Kidney epithelial cell (primary cell): ENCODE results near the gene ATP5F1A. TPM values are rescaled to one million over a fixed set of nuclear protein-coding genes. Genes with fewer than 3 reads are reported as not detected.
"Not testable (repeated sequence)": the region's sequence is repeated elsewhere in the genome, so short reads cannot be mapped to it uniquely, and the experiment has no call there.

Experiments used
- DNase-seq: peaks from one replicate; pipeline ENCODE4 v3.0.0-alpha.2; 2010; ENCODE audit warnings: low read depth
- H3K27me3 ChIP-seq: 2 replicates; pipeline ENCODE4 v1.6.0; 2011; ENCODE audit warnings: low read length; ENCODE audit not compliant: control insufficient read depth, insufficient read depth
- H3K36me3 ChIP-seq: 2 replicates; pipeline ENCODE4 v1.5.1; 2011; ENCODE audit warnings: low read length; ENCODE audit not compliant: control insufficient read depth, insufficient read depth
- H3K4me3 ChIP-seq: 2 replicates; pipeline ENCODE4 v1.5.1; 2011; ENCODE audit warnings: low read depth, mild to moderate bottlenecking, control low read depth, low read length
- CTCF ChIP-seq: IDR thresholded peaks from 2 replicates; pipeline ENCODE4 v1.5.1; 2011; ENCODE audit warnings: mild to moderate bottlenecking, moderate library complexity, low read length, control low read depth, inconsistent platforms; ENCODE audit not compliant: insufficient read depth, poor library complexity, severe bottlenecking
- total RNA-seq: library from RNA; depleted of rRNA; stranded (reverse); fragments of >200 nt; gene quantifications from 2 replicates; pipeline ENCODE4 v1.2.3, GENCODE V29; 2015

Gene ATP5F1A
- total RNA-seq, 1 donor from 2014 or later = 364 TPM

GRCh38 chr18:46099463-46099862 lies 1.4 kb upstream of the ATP5F1A start:
- Histone ChIP-seq H3K36me3 (no peaks in the 10 kb centered on the region), H3K4me3 (no peak overlapping the region), H3K27me3 (no peaks in the 10 kb centered on the region)
- no peak for DNase-seq
- no peak for TF ChIP-seq CTCF

- Histone ChIP-seq H3K4me3 (peak overlapping the region; percentile 87), H3K36me3 (no peaks in the 10 kb centered on the region), H3K27me3 (no peaks in the 10 kb centered on the region)
- DNase-seq = no peak
- TF ChIP-seq CTCF = no peak
These were observed 479 bp upstream of the ATP5F1A start for GRCh38 chr18:46098616-46098933.

- no peak for DNase-seq
- Histone ChIP-seq H3K36me3 (no peaks in the 10 kb centered on the region), H3K4me3 (peak overlapping the region; percentile 87), H3K27me3 (no peaks in the 10 kb centered on the region)
- TF ChIP-seq CTCF = no peak
These were observed 680 bp downstream of the ATP5F1A start for GRCh38 chr18:46097431-46097800.

- no peak for TF ChIP-seq CTCF
- Histone ChIP-seq H3K27me3 (no peaks in the 10 kb centered on the region), H3K4me3 (peak overlapping the region; percentile 87), H3K36me3 (no peaks in the 10 kb centered on the region)
- no peak for DNase-seq
These were observed 1.3 kb downstream of the ATP5F1A start for GRCh38 chr18:46096651-46097300.

GRCh38 chr18:46095532-46095931 lies 2.6 kb downstream of the ATP5F1A start:
- DNase-seq = no peak
- H3K4me3 ChIP-seq = no peak overlapping the region
- no peak for TF ChIP-seq CTCF
- H3K27me3 ChIP-seq = no peaks in the 10 kb centered on the region
- H3K36me3 ChIP-seq = no peaks in the 10 kb centered on the region

- H3K36me3 ChIP-seq, H3K27me3 ChIP-seq, H3K4me3 ChIP-seq, DNase-seq: not testable (repeated sequence)
These were observed 9.6 kb downstream of the ATP5F1A start for GRCh38 chr18:46088501-46088900.

- TF ChIP-seq CTCF = no peak
- no peak for DNase-seq
- Histone ChIP-seq H3K27me3 (no peaks in the 10 kb centered on the region), H3K4me3 (no peak overlapping the region), H3K36me3 (peaks cover 1% of the 10 kb centered on the region)
These were observed 13.7 kb downstream of the ATP5F1A start for GRCh38 chr18:46084431-46084830.
